NT2/D1 (cell line): ENCODE results near the gene DMBX1.

ENCODE experiments used
- DNase-seq: peaks from one replicate; pipeline ENCODE4 v3.0.0-alpha.2; 2011; ENCODE audit warnings: low read depth, low spot score
- H3K27me3 ChIP-seq: 2 replicates; pipeline ENCODE4 v1.6.0; 2011; ENCODE audit warnings: mild to moderate bottlenecking; ENCODE audit not compliant: insufficient read length, insufficient read depth
- H3K36me3 ChIP-seq: 2 replicates; pipeline ENCODE4 v1.6.1; 2011; ENCODE audit warnings: mild to moderate bottlenecking, low read length, mixed read lengths; ENCODE audit not compliant: insufficient read depth, insufficient read length
- H3K4me1 ChIP-seq: 2 replicates; pipeline ENCODE4 v1.5.1; 2011; ENCODE audit not compliant: insufficient read depth, insufficient read length
- H3K4me3 ChIP-seq: 2 replicates; pipeline ENCODE4 v1.5.1; 2011; ENCODE audit warnings: low read depth; ENCODE audit not compliant: insufficient read length
- H3K9ac ChIP-seq: 2 replicates; pipeline ENCODE4 v1.6.0; 2011; ENCODE audit warnings: low read depth; ENCODE audit not compliant: insufficient read length
- H3K9me3 ChIP-seq: 2 replicates; pipeline ENCODE4 v1.5.1; 2011; ENCODE audit warnings: mild to moderate bottlenecking, low read length; ENCODE audit not compliant: insufficient read depth
- SUZ12 ChIP-seq: IDR thresholded peaks from 2 replicates; pipeline ENCODE4 v1.6.1; 2011; ENCODE audit not compliant: insufficient read length, insufficient read depth; ENCODE audit errors: extremely low read depth
- YY1 ChIP-seq: IDR thresholded peaks from 2 replicates; pipeline ENCODE4 v1.6.1; 2011; ENCODE audit not compliant: insufficient read length, insufficient read depth
- ZNF274 ChIP-seq: IDR thresholded peaks from 2 replicates; pipeline ENCODE4 v1.6.1; 2011; ENCODE audit warnings: mild to moderate bottlenecking, low read depth, low read length

DMBX1 gene

DNA sequence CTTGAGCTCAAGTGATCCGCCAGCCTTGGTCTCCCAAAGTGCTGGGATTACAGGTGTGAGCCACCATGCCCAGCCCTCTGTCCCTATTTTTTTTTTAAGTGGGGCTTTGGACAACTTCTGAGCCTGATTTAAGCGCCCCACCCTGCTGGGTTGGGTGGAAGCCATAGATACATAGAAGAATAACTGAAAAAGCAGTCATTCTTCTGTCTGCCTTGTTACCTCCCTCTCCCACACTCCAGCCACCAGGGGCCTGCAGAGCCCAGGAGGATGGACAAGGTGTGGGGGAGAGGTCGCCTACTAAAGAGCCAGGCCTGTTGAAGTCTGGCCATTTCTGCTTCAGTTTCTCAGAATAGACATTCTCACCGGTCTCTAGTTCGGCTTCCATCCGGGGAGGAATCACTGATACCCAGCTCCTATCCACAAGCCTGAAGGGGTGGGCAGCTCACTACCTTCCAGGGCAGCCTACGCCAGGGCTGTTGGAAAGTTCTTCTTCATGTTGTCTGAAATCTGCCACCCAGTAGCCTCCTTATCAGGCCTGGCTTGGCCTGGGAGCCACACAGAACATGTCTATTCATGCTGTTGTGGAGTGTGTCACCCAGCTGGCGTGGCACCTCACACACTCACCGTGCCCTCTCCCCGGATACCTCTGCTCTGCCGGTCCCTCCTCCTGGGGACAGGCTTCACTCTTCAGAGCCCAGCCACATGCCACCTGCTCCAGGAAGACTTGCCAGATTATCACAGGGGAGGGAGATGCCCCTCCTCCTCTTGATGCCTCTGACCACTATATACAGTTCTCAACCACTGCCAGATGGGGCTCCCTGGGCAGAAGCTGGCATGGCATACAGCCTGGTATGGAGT, 34.1 kb downstream of the DMBX1 start:
- H3K27me3 ChIP-seq, result peaks cover 87% of the 10 kb centered on the region
- peaks cover 55% of the 10 kb centered on the region for H3K4me1 ChIP-seq
- no peak for TF ChIP-seq YY1
- no peak for TF ChIP-seq SUZ12
- no peak for TF ChIP-seq ZNF274
- no peaks in the 10 kb centered on the region for H3K9me3 ChIP-seq
- no peak overlapping the region for H3K4me3 ChIP-seq
- H3K9ac ChIP-seq, result no peak overlapping the region
- DNase-seq, result no peak
- H3K36me3 ChIP-seq, result no peaks in the 10 kb centered on the region

DNA sequence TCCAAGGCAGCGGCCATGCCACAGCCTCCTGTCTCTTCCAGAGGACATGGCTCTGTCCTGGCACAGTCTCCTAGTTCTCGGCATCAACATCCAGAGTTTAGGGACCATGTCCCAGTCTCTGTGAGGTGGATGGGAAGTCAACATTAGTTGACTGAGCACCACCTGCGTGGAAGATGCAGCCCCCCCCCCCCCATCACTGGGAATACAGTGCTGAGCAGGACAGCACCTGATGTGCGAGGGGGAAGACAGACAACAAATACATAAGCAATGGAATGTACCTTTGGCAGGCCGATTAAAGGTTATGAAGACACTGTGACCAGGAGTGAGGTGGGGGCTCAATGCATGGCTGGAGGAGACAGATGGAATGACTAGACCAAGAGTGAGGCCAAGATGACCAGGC, 35.2 kb downstream of the DMBX1 start:
- peaks cover 93% of the 10 kb centered on the region for H3K27me3 ChIP-seq

DNA sequence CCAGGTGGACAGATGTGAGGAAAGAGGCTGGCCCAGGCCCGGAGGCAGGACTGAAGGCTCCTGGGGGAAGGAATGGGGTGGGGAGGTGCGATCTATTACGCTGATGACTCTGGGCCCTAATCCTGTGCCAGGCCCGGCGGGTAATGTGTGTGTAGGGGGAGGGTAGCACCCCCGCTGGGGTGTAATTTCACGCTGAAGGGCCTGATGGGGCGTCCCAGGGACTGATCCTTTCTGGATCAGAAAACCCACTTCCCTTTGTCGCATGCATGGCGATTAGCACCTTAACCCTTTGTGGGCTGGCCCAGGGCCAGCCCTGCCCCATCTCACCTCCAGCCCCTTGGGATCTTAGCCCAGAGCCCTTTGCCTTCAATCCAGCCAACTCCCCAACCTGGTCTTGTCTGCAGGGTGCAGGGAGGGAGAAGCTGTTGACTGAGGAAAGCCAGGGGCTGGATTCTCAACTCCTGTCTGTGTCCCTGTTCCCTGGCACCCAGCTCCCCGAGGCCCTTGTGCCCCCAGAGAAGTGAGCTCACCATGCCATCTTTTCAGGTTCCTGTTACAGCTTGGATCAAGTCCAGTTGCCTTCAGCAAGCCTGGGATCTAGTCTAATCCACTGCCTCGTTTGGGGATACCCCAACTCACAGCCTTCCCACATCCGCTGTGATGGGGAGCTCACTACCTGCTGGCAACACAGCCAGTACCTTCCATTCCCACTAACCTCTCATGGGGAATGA, 35.8 kb downstream of the DMBX1 start:
- Histone ChIP-seq H3K36me3 (no peaks in the 10 kb centered on the region), H3K4me3 (no peak overlapping the region), H3K9me3 (no peaks in the 10 kb centered on the region), H3K27me3 (peaks cover 97% of the 10 kb centered on the region), H3K4me1 (peaks cover 49% of the 10 kb centered on the region), H3K9ac (peak overlapping the region; percentile 47)
- DNase-seq, result no peak
- no peak for TF ChIP-seq SUZ12
- no peak for TF ChIP-seq ZNF274
- no peak for TF ChIP-seq YY1

More for the DNA sequence above, 35.2 kb downstream of the DMBX1 start:
- TF ChIP-seq ZNF274 (no peak), YY1 (no peak), SUZ12 (no peak)
- Histone ChIP-seq H3K36me3 (no peaks in the 10 kb centered on the region), H3K9ac (peak overlapping the region; percentile 47), H3K4me1 (peaks cover 50% of the 10 kb centered on the region), H3K9me3 (no peaks in the 10 kb centered on the region), H3K4me3 (no peak overlapping the region)
- DNase-seq, result no peak

DNA sequence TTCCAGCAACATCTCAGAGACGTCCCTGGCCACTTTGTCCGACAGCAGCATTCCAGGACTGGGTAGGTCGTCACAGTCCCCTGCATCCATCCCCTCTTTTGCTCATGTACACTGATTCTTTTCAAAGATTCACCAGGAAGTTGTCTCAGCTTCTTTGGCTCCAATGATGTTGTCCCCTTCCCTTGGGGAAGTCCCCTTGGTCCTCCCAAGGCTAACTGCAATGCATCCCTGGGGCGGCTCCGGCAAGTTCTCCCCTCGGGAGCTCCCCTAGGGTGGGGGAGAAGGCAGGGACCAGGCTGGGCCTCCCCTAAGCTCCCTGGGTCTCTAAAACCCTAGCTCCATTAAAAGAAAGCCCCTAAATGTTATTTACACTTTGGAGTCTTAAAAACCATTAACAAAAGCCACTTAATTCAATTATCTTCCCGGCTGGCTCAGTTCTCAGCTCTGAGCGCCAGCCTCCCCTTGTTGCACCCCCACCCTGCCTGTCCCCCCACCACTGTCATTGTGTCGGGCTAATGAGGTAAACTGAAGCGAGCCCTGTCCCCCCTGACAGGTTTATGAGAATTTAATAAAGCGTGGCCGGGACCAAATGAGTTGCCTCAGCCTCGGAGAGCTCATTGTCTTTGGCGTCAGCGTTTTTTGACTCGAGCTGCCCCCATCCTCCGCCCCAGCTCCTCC, 36.5 kb downstream of the DMBX1 start:
- H3K4me3 ChIP-seq, result no peak overlapping the region
- H3K9me3 ChIP-seq, result no peaks in the 10 kb centered on the region
- peaks cover 99% of the 10 kb centered on the region for H3K27me3 ChIP-seq
- H3K36me3 ChIP-seq, result no peaks in the 10 kb centered on the region
- H3K9ac ChIP-seq, result no peak overlapping the region
- TF ChIP-seq SUZ12, result peak; percentile 80
- no peak for TF ChIP-seq ZNF274
- peaks cover 51% of the 10 kb centered on the region for H3K4me1 ChIP-seq
- no peak for DNase-seq

- Histone ChIP-seq H3K9ac (no peak overlapping the region), H3K27me3 (peaks cover 100% of the 10 kb centered on the region), H3K4me1 (peaks cover 51% of the 10 kb centered on the region), H3K36me3 (no peaks in the 10 kb centered on the region), H3K9me3 (no peaks in the 10 kb centered on the region), H3K4me3 (no peak overlapping the region)
- no peak for DNase-seq
- no peak for TF ChIP-seq YY1
- no peak for TF ChIP-seq ZNF274
- no peak for TF ChIP-seq SUZ12
These were observed 37.2 kb downstream of the DMBX1 start for GRCh38 chr1:46526691-46527291.

GRCh38 chr1:46527474-46528296, 38.0 kb downstream of the DMBX1 start:
- TF ChIP-seq ZNF274 (no peak), SUZ12 (no peak)
- Histone ChIP-seq H3K4me1 (peaks cover 50% of the 10 kb centered on the region), H3K9me3 (no peaks in the 10 kb centered on the region), H3K36me3 (no peaks in the 10 kb centered on the region), H3K4me3 (no peak overlapping the region), H3K27me3 (peaks cover 100% of the 10 kb centered on the region), H3K9ac (no peak overlapping the region)
- DNase-seq, result peak; percentile 82
